ENCODE results near the gene YPEL4.

Gene YPEL4

DNA sequence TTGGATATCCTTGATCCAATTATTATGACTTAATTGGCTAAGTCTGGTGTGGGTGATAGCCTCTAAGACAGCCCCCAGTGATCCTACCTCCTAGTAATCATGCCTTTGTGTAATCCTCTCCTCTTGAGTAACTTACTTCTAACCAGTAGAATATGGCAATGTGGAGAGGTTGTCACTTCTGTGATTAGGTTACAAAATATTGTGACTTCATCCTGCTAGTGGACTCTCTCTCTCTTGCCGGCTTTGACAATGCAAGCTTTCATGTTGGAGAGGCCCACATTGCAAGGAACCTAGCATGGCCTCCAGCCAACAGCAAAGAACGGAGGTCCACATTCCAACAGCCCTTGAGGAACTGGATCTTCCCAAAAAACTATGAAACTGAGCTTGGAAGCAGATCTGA is 19.5 kb downstream of the YPEL4 start:
- DNase-seq = peak; percentile 52

- DNase-seq = no peak
Observed at GRCh38 chr11:57626895-57627294, 22.8 kb downstream of the YPEL4 start.

- no peak for DNase-seq
Observed at GRCh38 chr11:57624864-57625263, 24.8 kb downstream of the YPEL4 start.

- no peak for DNase-seq
Observed at GRCh38 chr11:57622263-57622662, 27.4 kb downstream of the YPEL4 start.

DNA sequence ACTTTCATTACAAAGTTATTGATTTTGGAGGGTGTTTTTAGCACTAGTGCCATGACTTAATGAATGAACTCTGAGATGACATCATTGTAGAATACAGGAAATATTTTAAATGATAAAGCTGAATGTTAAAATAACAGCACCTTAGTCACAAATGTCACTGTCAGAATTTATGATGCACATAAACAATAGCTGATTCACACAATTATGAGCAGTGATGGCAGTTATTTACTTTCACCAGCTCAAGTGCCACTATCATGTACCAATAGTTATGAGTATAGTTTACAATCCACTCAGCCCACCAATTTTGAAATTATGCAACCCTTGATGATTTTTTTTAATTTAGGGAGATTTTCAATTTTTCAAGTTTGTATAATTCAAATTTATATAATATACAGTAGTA is 29.2 kb downstream of the YPEL4 start:
- no peak for DNase-seq

GRCh38 chr11:57619331-57619730 is 30.4 kb downstream of the YPEL4 start:
- DNase-seq = no peak

- DNase-seq = no peak
Observed at GRCh38 chr11:57618438-57618837, 31.3 kb downstream of the YPEL4 start.

- DNase-seq = no peak
Observed at GRCh38 chr11:57616595-57616994, 33.1 kb downstream of the YPEL4 start.

DNA sequence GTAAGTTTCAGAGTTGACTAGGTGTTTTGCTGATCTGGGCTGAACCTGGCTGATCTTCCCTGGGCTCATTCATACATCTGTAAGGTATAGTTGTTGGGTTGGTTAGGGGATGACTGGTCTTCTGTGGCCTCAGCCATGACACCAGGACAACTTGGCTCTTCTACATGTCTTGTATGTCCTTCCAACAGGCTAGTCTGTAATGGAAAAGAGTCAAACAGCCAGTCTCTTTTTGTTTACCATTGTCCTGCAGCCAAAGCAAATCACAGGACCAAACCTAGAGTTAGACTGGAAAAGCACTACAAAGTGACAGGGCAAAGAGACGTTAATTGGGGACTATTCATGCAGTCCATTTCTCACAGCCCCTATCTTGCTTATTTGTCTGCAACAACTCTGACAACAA is 34.4 kb downstream of the YPEL4 start:
- no peak for DNase-seq

DNA sequence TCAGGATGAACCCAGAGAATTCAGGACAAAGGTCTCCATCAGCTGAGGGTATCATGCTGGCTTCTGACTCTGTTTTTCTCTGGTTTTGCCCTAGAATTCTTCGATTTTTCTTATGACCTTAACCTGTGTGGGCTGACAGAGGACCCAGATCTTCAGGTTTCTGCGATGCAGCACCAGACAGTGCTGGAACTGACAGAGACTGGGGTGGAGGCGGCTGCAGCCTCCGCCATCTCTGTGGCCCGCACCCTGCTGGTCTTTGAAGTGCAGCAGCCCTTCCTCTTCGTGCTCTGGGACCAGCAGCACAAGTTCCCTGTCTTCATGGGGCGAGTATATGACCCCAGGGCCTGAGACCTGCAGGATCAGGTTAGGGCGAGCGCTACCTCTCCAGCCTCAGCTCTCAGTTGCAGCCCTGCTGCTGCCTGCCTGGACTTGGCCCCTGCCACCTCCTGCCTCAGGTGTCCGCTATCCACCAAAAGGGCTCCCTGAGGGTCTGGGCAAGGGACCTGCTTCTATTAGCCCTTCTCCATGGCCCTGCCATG is 35.4 kb downstream of the YPEL4 start:
- DNase-seq = no peak

GRCh38 chr11:57610170-57610569 is 39.5 kb downstream of the YPEL4 start:
- DNase-seq = no peak

GRCh38 chr11:57605028-57605420 is 44.7 kb downstream of the YPEL4 start:
- DNase-seq = no peak

- no peak for DNase-seq
Observed at GRCh38 chr11:57604296-57605027, 45.2 kb downstream of the YPEL4 start.

GRCh38 chr11:57601297-57601696 is 48.4 kb downstream of the YPEL4 start:
- no peak for DNase-seq

DNA sequence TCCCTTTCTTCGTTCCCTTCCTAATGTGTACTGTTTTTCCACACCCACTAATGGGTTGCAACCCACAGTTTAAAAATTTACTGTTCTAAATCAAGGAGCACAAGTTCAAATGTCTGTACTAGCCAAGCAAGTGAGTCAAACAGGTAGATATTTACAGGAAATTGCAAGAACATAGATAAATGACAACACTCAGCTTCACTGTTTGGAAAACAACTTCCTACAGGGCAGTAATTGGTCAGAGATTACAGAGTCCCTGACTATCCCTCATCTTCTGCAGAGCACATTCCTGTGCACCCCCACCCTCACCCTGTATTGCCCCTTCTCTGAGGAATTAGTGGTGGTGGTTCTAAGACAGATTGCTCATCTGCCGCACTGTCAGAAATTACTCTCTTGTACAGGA is 50.3 kb downstream of the YPEL4 start:
- no peak for DNase-seq

- no peak for DNase-seq
Observed at GRCh38 chr11:57598831-57599155, 50.9 kb downstream of the YPEL4 start.

- peak; percentile 47 for DNase-seq
Observed at GRCh38 chr11:57597916-57598830, 51.5 kb downstream of the YPEL4 start.

GRCh38 chr11:57597461-57597915 is 52.2 kb downstream of the YPEL4 start, which contains the start of gene SERPING1:
Gene SERPING1 (plus strand): TSS chr11:57597685. CDS start chr11:57598271, 586 bp downstream.
- no peak for DNase-seq

GRCh38 chr11:57596266-57596885 is 53.3 kb downstream of the YPEL4 start:
- no peak for DNase-seq

Measured in inflammatory macrophage treated with lipopolysaccharide for 4 hours (primary cell).